H1 (cell line): ENCODE data around the gene CUEDC2. TPM values are rescaled to one million over a fixed set of nuclear protein-coding genes. Genes with fewer than 3 reads are reported as not detected.

Experiments
- ASH2L ChIP-seq: fragments of 200-600, 300-600 bp; sonication (generic); IDR thresholded peaks from one replicate; pipeline ENCODE4 v1.7.1; 2017; ENCODE audit warnings: low read length
- CBX5 ChIP-seq: fragments of 300-800, 300-1000 bp; sonication (generic); IDR thresholded peaks from 2 replicates; pipeline ENCODE4 v1.7.1; 2016; ENCODE audit warnings: antibody characterized with exemption, low read length, low read depth
- KDM1A ChIP-seq: fragments of 200-600, 300-600 bp; sonication (generic); IDR thresholded peaks from 2 replicates; pipeline ENCODE4 v1.7.1; 2016; ENCODE audit warnings: mild to moderate bottlenecking, low read length, borderline replicate concordance
- PHF8 ChIP-seq: fragments of 200-600 bp; sonication (generic); conservative IDR thresholded peaks from 2 replicates; pipeline ENCODE4 v1.7.1; 2012; ENCODE audit warnings: low read depth, mild to moderate bottlenecking, inconsistent platforms, low read length, moderate library complexity
- POU5F1 ChIP-seq: IDR thresholded peaks from 2 replicates; pipeline ENCODE4 v1.6.1; 2011; ENCODE audit warnings: low read depth, mild to moderate bottlenecking, low read length, moderate library complexity
- YY1 ChIP-seq: IDR thresholded peaks from 2 replicates; pipeline ENCODE4 v1.6.1; 2011; ENCODE audit warnings: low read depth, mild to moderate bottlenecking, low read length
- polyA plus RNA-seq, 7 experiments: library from polyadenylated mRNA; depleted of rRNA in 3 of 7; stranded (reverse) in 5 of 7; unstranded in 2 of 7; fragments of >200 nt in 5 of 7; fragments of 200-250 nt in 2 of 7; gene quantifications; 1 replicate in 5 of 7; 2 replicates in 1 of 7; 4 replicates in 1 of 7; pipeline versions ENCODE4 v1.2.1 to v1.2.3, GENCODE V29; 2011 to 2013; ENCODE audit warnings: missing spikeins in 2 of 7, mixed read lengths in 2 of 7
- total RNA-seq: library from RNA; stranded (reverse); fragmentation: NEBNext Ultra II Directional; extraction: Animal tissue kit (Norgen Biotek cat#: 25700); gene quantifications from 2 replicates; pipeline ENCODE4 v1.2.1, GENCODE V29; 2021
- TF ChIP-seq, protein P1 (sequence below): IDR thresholded peaks from 2 replicates; pipeline ENCODE4 v1.6.1; 2011; ENCODE audit warnings: low read length, improper control_type of control experiment

The CUEDC2 gene
- total and polyA plus RNA-seq, 2 of the 8 experiments (the other 6 are each of a cell fraction or from before 2014, with no cell fraction given): 41.7 to 55.2 TPM

- TF ChIP-seq YY1 (0 out of 2 replicates have a peak, but pooled peaks have one; percentile 19), KDM1A (no peak), POU5F1 (no peak), ASH2L (peak; percentile 55), PHF8 (0 out of 2 replicates have a peak, but pooled peaks have one; percentile 39), CBX5 (no peak)
- TF ChIP-seq, protein P1, sequence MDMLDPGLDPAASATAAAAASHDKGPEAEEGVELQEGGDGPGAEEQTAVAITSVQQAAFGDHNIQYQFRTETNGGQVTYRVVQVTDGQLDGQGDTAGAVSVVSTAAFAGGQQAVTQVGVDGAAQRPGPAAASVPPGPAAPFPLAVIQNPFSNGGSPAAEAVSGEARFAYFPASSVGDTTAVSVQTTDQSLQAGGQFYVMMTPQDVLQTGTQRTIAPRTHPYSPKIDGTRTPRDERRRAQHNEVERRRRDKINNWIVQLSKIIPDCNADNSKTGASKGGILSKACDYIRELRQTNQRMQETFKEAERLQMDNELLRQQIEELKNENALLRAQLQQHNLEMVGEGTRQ: no peak
These were observed 17.1 kb upstream of the CUEDC2 start (continued) for GRCh38 chr10:102449321-102450123.
